Calu3 (cell line): Measurements from ENCODE around the gene AKAP9. TPM values are rescaled to one million over a fixed set of nuclear protein-coding genes. Genes with fewer than 3 reads are reported as not detected.

Experiments
- BruUV-seq: library from RNA; stranded (reverse); fragments of 400-500 nt; replicated peaks from 2 replicates; lab custom pipeline; 2021; lab: Mats Ljungman, UMichigan
- CTCF ChIA-PET: fragments of 300-600 bp; sonication (Branson Sonifier 250); formaldehyde crosslinking; loops from one replicate; lab custom pipeline; 2022; ENCODE audit warnings: antibody characterized with exemption; lab: Charles Lee
- DNase-seq: peaks from one replicate; pipeline ENCODE4 v3.0.0; 2022
- H3K27ac Mint-ChIP-seq: one replicate; pipeline ENCODE4 v1.8.0; 2022; ENCODE audit warnings: mixed read lengths; ENCODE audit not compliant: unreplicated experiment
- H3K27me3 Mint-ChIP-seq: one replicate; pipeline ENCODE4 v1.8.0; 2022; ENCODE audit warnings: mixed read lengths; ENCODE audit not compliant: unreplicated experiment
- H3K36me3 Mint-ChIP-seq: one replicate; pipeline ENCODE4 v1.8.0; 2022; ENCODE audit warnings: mild to moderate bottlenecking, moderate library complexity, mixed read lengths; ENCODE audit not compliant: insufficient read depth, unreplicated experiment
- H3K4me1 Mint-ChIP-seq: one replicate; pipeline ENCODE4 v1.8.0; 2022; ENCODE audit warnings: mild to moderate bottlenecking, low read depth, mixed read lengths; ENCODE audit not compliant: unreplicated experiment
- H3K4me3 Mint-ChIP-seq: one replicate; pipeline ENCODE4 v1.8.0; 2022; ENCODE audit warnings: mild to moderate bottlenecking, low read depth, moderate library complexity, mixed read lengths; ENCODE audit not compliant: unreplicated experiment
- H3K9me3 Mint-ChIP-seq: one replicate; pipeline ENCODE4 v1.8.0; 2022; ENCODE audit warnings: low read depth, mixed read lengths; ENCODE audit not compliant: unreplicated experiment
- CTCF ChIP-seq: fragments of 200-600 bp; IDR thresholded peaks from one replicate; pipeline ENCODE4 v1.8.0; 2022; ENCODE audit warnings: antibody characterized with exemption; ENCODE audit not compliant: unreplicated experiment
- intact Hi-C: fragments of 100-400 bp; cut with micrococcal nuclease; formaldehyde crosslinking; loops from one replicate; pipeline ENCODE4 v1.10.0; 2022; ENCODE audit not compliant: unreplicated experiment
- total RNA-seq: library from RNA; stranded (reverse); gene quantifications from 2 replicates; pipeline ENCODE4 v1.2.3, GENCODE V29; 2022

Gene AKAP9
- total RNA-seq, 1 experiment from 2014 or later = 33.4 TPM

- no peaks in the 10 kb centered on the region for H3K36me3 Mint-ChIP-seq
- H3K27me3 Mint-ChIP-seq = no peaks in the 10 kb centered on the region
- CTCF ChIA-PET = no interaction called here
- BruUV-seq = no TSS peak
- intact Hi-C loops = no loop called here
- H3K27ac Mint-ChIP-seq = no peak overlapping the region
- no peaks in the 10 kb centered on the region for H3K4me1 Mint-ChIP-seq
- no peak overlapping the region for H3K4me3 Mint-ChIP-seq
- no peak for TF ChIP-seq CTCF
- no peaks in the 10 kb centered on the region for H3K9me3 Mint-ChIP-seq
- no peak for DNase-seq
Observed at GRCh38 chr7:92149736-92150239, 209.1 kb downstream of the AKAP9 start.

GRCh38 chr7:92150450-92151017 is 209.9 kb downstream of the AKAP9 start:
- CTCF ChIA-PET = no interaction called here
- intact Hi-C loops = no loop called here
- no TSS peak for BruUV-seq
- Mint-ChIP-seq H3K9me3 (no peaks in the 10 kb centered on the region), H3K27me3 (no peaks in the 10 kb centered on the region), H3K36me3 (no peaks in the 10 kb centered on the region), H3K4me3 (no peak overlapping the region), H3K27ac (no peak overlapping the region), H3K4me1 (no peaks in the 10 kb centered on the region)
- no peak for TF ChIP-seq CTCF
- no peak for DNase-seq

- Mint-ChIP-seq H3K4me1 (no peaks in the 10 kb centered on the region), H3K27ac (no peak overlapping the region), H3K4me3 (no peak overlapping the region), H3K27me3 (no peaks in the 10 kb centered on the region), H3K9me3 (no peaks in the 10 kb centered on the region), H3K36me3 (no peaks in the 10 kb centered on the region)
- DNase-seq = no peak
- intact Hi-C loops = no loop called here
- TF ChIP-seq CTCF = no peak
- no TSS peak for BruUV-seq
- CTCF ChIA-PET = no interaction called here
Observed at GRCh38 chr7:92155108-92155739, 214.6 kb downstream of the AKAP9 start.

GRCh38 chr7:92156990-92157389 is 216.3 kb downstream of the AKAP9 start:
- TF ChIP-seq CTCF = no peak
- Mint-ChIP-seq H3K4me1 (no peaks in the 10 kb centered on the region), H3K36me3 (no peaks in the 10 kb centered on the region), H3K27ac (no peak overlapping the region), H3K9me3 (no peaks in the 10 kb centered on the region), H3K27me3 (no peaks in the 10 kb centered on the region), H3K4me3 (no peak overlapping the region)
- intact Hi-C loops = no loop called here
- CTCF ChIA-PET = no interaction called here
- no TSS peak for BruUV-seq
- DNase-seq = no peak
